Measurements from ENCODE around the gene CPVL.

DNA sequence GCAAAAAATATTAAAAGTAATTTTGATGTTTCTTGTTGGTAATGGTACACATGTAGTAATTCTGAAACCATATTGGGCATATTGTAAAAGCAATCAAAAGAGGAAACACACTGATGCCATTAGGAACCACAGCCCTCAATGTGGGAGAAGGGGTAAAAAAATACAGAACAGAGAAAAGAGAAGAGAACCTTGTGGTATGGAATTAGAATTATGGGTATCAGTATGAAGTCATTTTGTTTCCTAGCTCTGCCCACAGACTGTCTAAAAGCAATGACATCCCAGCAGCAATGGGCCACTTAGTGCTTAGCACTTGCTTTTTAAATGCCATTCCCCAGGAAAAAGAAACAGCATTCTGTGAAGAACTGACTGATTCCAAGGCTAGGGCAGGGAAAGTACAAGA lies 61.5 kb downstream of the CPVL start:
- TF ChIP-seq, protein P1, sequence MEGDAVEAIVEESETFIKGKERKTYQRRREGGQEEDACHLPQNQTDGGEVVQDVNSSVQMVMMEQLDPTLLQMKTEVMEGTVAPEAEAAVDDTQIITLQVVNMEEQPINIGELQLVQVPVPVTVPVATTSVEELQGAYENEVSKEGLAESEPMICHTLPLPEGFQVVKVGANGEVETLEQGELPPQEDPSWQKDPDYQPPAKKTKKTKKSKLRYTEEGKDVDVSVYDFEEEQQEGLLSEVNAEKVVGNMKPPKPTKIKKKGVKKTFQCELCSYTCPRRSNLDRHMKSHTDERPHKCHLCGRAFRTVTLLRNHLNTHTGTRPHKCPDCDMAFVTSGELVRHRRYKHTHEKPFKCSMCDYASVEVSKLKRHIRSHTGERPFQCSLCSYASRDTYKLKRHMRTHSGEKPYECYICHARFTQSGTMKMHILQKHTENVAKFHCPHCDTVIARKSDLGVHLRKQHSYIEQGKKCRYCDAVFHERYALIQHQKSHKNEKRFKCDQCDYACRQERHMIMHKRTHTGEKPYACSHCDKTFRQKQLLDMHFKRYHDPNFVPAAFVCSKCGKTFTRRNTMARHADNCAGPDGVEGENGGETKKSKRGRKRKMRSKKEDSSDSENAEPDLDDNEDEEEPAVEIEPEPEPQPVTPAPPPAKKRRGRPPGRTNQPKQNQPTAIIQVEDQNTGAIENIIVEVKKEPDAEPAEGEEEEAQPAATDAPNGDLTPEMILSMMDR (IDR thresholded peaks at IDR 0.05; ENCODE audit: insufficient read depth, low read depth, low read length): no peak
- no peak for TF ChIP-seq EZH2 (IDR thresholded peaks at IDR 0.05; ENCODE audit: insufficient read depth, low read length)
